ENCODE results near the gene NPHP1. TPM values are rescaled to one million over a fixed set of nuclear protein-coding genes. Genes with fewer than 3 reads are reported as not detected.
"Not testable (repeated sequence)": the region's sequence is repeated elsewhere in the genome, so short reads cannot be mapped to it uniquely, and the experiment has no call there.

The NPHP1 gene
- total RNA-seq, 1 experiment from 2014 or later: 1.5 TPM

- H4K20me1 ChIP-seq (ENCODE audit: insufficient read depth, low read depth, low read length): no peaks in the 10 kb centered on the region
- H3K4me1 ChIP-seq (ENCODE audit: low read length): no peaks in the 10 kb centered on the region
- H3K4me3 ChIP-seq (ENCODE audit: low read length): no peak overlapping the region
- H3K36me3 ChIP-seq (ENCODE audit: insufficient read depth, low read length): no peaks in the 10 kb centered on the region
- no peak overlapping the region for H2AFZ ChIP-seq (ENCODE audit: low read length)
- no peaks in the 10 kb centered on the region for H3K9me2 ChIP-seq (replicated peaks; ENCODE audit: insufficient read depth, low read length)
- no peak overlapping the region for H3K27ac ChIP-seq (ENCODE audit: low read length)
- H3K4me2 ChIP-seq (ENCODE audit: low read depth, low read length, poor library complexity, severe bottlenecking): no peak overlapping the region
- H3K9me3 ChIP-seq (ENCODE audit: low read length): no peaks in the 10 kb centered on the region
- H3K27me3 ChIP-seq (ENCODE audit: low read length): no peaks in the 10 kb centered on the region
- DNase-seq: no peak
- no peak overlapping the region for H3K9ac ChIP-seq (ENCODE audit: low read length)
- H3K79me2 ChIP-seq (ENCODE audit: low read length): no peaks in the 10 kb centered on the region
Measured at GRCh38 chr2:110120171-110121051, 84.4 kb downstream of the NPHP1 start.

GRCh38 chr2:110116033-110116710 is 88.6 kb downstream of the NPHP1 start:
- no peak overlapping the region for H3K4me2 ChIP-seq (ENCODE audit: low read depth, low read length, poor library complexity, severe bottlenecking)

GRCh38 chr2:110115291-110116032 is 89.4 kb downstream of the NPHP1 start, which contains the start of gene MALL:
Gene MALL (minus strand): TSS chr2:110115822. CDS start chr2:110115792, 30 bp downstream.
- H3K27ac ChIP-seq (ENCODE audit: low read length): no peak within 1 kb of the TSS
- no peaks in the 10 kb centered on the region for H3K79me2 ChIP-seq (ENCODE audit: low read length)
- H4K20me1 ChIP-seq (ENCODE audit: insufficient read depth, low read depth, low read length): no peaks in the 10 kb centered on the region
- H3K9me3 ChIP-seq (ENCODE audit: low read length): no peaks in the 10 kb centered on the region
- H3K4me2 ChIP-seq (ENCODE audit: low read depth, low read length, poor library complexity, severe bottlenecking): no peak within 1 kb of the TSS
- no peaks in the 10 kb centered on the region for H3K36me3 ChIP-seq (ENCODE audit: insufficient read depth, low read length)
- no peak within 1 kb of the TSS for H3K9ac ChIP-seq (ENCODE audit: low read length)
- no peak within 1 kb of the TSS for H2AFZ ChIP-seq (ENCODE audit: low read length)
- no peak within 1 kb of the TSS for H3K4me3 ChIP-seq (ENCODE audit: low read length)
- DNase-seq: no peak
- H3K27me3 ChIP-seq (ENCODE audit: low read length): no peaks in the 10 kb centered on the region
- no peaks in the 10 kb centered on the region for H3K4me1 ChIP-seq (ENCODE audit: low read length)
- H3K9me2 ChIP-seq (replicated peaks; ENCODE audit: insufficient read depth, low read length): no peaks in the 10 kb centered on the region

More at GRCh38 chr2:110116033-110116710, 88.6 kb downstream of the NPHP1 start:
- Histone ChIP-seq H3K79me2 (ENCODE audit: low read length) (no peaks in the 10 kb centered on the region), H3K36me3 (ENCODE audit: insufficient read depth, low read length) (no peaks in the 10 kb centered on the region), H3K4me1 (ENCODE audit: low read length) (no peaks in the 10 kb centered on the region), H2AFZ (ENCODE audit: low read length) (no peak overlapping the region), H3K9ac (ENCODE audit: low read length) (no peak overlapping the region), H3K4me3 (ENCODE audit: low read length) (no peak overlapping the region), H3K27me3 (ENCODE audit: low read length) (no peaks in the 10 kb centered on the region), H4K20me1 (ENCODE audit: insufficient read depth, low read depth, low read length) (no peaks in the 10 kb centered on the region), H3K9me3 (ENCODE audit: low read length) (no peaks in the 10 kb centered on the region), H3K9me2 (replicated peaks; ENCODE audit: insufficient read depth, low read length) (no peaks in the 10 kb centered on the region), H3K27ac (ENCODE audit: low read length) (no peak overlapping the region)
- DNase-seq: no peak

GRCh38 chr2:110114831-110115255 is 90.0 kb downstream of the NPHP1 start:
- Histone ChIP-seq H2AFZ (ENCODE audit: low read length) (no peak overlapping the region), H3K27me3 (ENCODE audit: low read length) (no peaks in the 10 kb centered on the region), H3K4me3 (ENCODE audit: low read length) (no peak overlapping the region), H3K4me1 (ENCODE audit: low read length) (no peaks in the 10 kb centered on the region), H3K79me2 (ENCODE audit: low read length) (no peaks in the 10 kb centered on the region), H4K20me1 (ENCODE audit: insufficient read depth, low read depth, low read length) (no peaks in the 10 kb centered on the region), H3K9me2 (replicated peaks; ENCODE audit: insufficient read depth, low read length) (no peaks in the 10 kb centered on the region), H3K9ac (ENCODE audit: low read length) (no peak overlapping the region), H3K27ac (ENCODE audit: low read length) (no peak overlapping the region), H3K9me3 (ENCODE audit: low read length) (no peaks in the 10 kb centered on the region), H3K36me3 (ENCODE audit: insufficient read depth, low read length) (no peaks in the 10 kb centered on the region), H3K4me2 (ENCODE audit: low read depth, low read length, poor library complexity, severe bottlenecking) (no peak overlapping the region)
- DNase-seq: no peak

- Histone ChIP-seq H3K4me3 (ENCODE audit: low read length) (no peak overlapping the region), H3K4me2 (ENCODE audit: low read depth, low read length, poor library complexity, severe bottlenecking) (no peak overlapping the region), H3K36me3 (ENCODE audit: insufficient read depth, low read length) (no peaks in the 10 kb centered on the region), H4K20me1 (ENCODE audit: insufficient read depth, low read depth, low read length) (no peaks in the 10 kb centered on the region), H3K9me2 (replicated peaks; ENCODE audit: insufficient read depth, low read length) (no peaks in the 10 kb centered on the region), H3K9ac (ENCODE audit: low read length) (no peak overlapping the region), H3K27me3 (ENCODE audit: low read length) (no peaks in the 10 kb centered on the region), H3K9me3 (ENCODE audit: low read length) (no peaks in the 10 kb centered on the region), H3K79me2 (ENCODE audit: low read length) (no peaks in the 10 kb centered on the region), H3K27ac (ENCODE audit: low read length) (no peak overlapping the region), H2AFZ (ENCODE audit: low read length) (no peak overlapping the region), H3K4me1 (ENCODE audit: low read length) (no peaks in the 10 kb centered on the region)
- DNase-seq: no peak
Measured at GRCh38 chr2:110113961-110114591, 90.7 kb downstream of the NPHP1 start.

GRCh38 chr2:110108291-110108690 is 96.5 kb downstream of the NPHP1 start:
- H4K20me1 ChIP-seq (ENCODE audit: insufficient read depth, low read depth, low read length); H3K79me2 ChIP-seq (ENCODE audit: low read length); H3K9me3 ChIP-seq (ENCODE audit: low read length); DNase-seq; H3K4me3 ChIP-seq (ENCODE audit: low read length); H3K36me3 ChIP-seq (ENCODE audit: insufficient read depth, low read length); H3K9ac ChIP-seq (ENCODE audit: low read length); H3K4me2 ChIP-seq (ENCODE audit: low read depth, low read length, poor library complexity, severe bottlenecking); H3K9me2 ChIP-seq (replicated peaks; ENCODE audit: insufficient read depth, low read length); H3K27ac ChIP-seq (ENCODE audit: low read length); H3K27me3 ChIP-seq (ENCODE audit: low read length); H2AFZ ChIP-seq (ENCODE audit: low read length); H3K4me1 ChIP-seq (ENCODE audit: low read length): not testable (repeated sequence)

- Histone ChIP-seq H3K4me2 (ENCODE audit: low read depth, low read length, poor library complexity, severe bottlenecking) (no peak overlapping the region), H3K9ac (ENCODE audit: low read length) (no peak overlapping the region), H2AFZ (ENCODE audit: low read length) (no peak overlapping the region), H3K9me3 (ENCODE audit: low read length) (no peaks in the 10 kb centered on the region), H4K20me1 (ENCODE audit: insufficient read depth, low read depth, low read length) (no peaks in the 10 kb centered on the region), H3K79me2 (ENCODE audit: low read length) (no peaks in the 10 kb centered on the region), H3K36me3 (ENCODE audit: insufficient read depth, low read length) (no peaks in the 10 kb centered on the region), H3K27ac (ENCODE audit: low read length) (no peak overlapping the region), H3K4me3 (ENCODE audit: low read length) (no peak overlapping the region), H3K4me1 (ENCODE audit: low read length) (no peaks in the 10 kb centered on the region), H3K27me3 (ENCODE audit: low read length) (no peaks in the 10 kb centered on the region), H3K9me2 (replicated peaks; ENCODE audit: insufficient read depth, low read length) (no peaks in the 10 kb centered on the region)
- DNase-seq: no peak
Measured at GRCh38 chr2:110107092-110108079, 97.4 kb downstream of the NPHP1 start.
